Measurements from ENCODE around the gene TBC1D5. TPM values are rescaled to one million over a fixed set of nuclear protein-coding genes. Genes with fewer than 3 reads are reported as not detected.

Gene TBC1D5
- total RNA-seq, 1 experiment from 2014 or later = 26.1 TPM

- TF ChIP-seq USF1 (CRISPR knock-in tag; IDR thresholded peaks at IDR 0.05) = no peak
- ChIA-PET CTCF (no interaction called here), POLR2A (no interaction called here)
- Mint-ChIP-seq H3K27ac (no peak overlapping the region), H3K36me3 (no peaks in the 10 kb centered on the region), H3K27me3 (ENCODE audit: low read depth) (no peaks in the 10 kb centered on the region), H3K9me3 (no peaks in the 10 kb centered on the region), H3K4me1 (peaks cover 3% of the 10 kb centered on the region; the same call in 1 of the 2 replicates), H3K4me3 (no peak overlapping the region)
- DNase-seq (ENCODE audit: low spot score) = no peak
- no peak for ATAC-seq
Measured at GRCh38 chr3:17505856-17506255, 236.6 kb downstream of the TBC1D5 start.

- H3K27me3 Mint-ChIP-seq (ENCODE audit: low read depth) = no peaks in the 10 kb centered on the region
- TF ChIP-seq ZNF396 (CRISPR knock-in tag; IDR thresholded peaks at IDR 0.05; ENCODE audit: borderline replicate concordance) = no peak
- no peak for TF ChIP-seq FOXP1 (CRISPR knock-in tag; IDR thresholded peaks at IDR 0.05; ENCODE audit: borderline replicate concordance)
- no peak for TF ChIP-seq ZBTB43 (CRISPR knock-in tag; IDR thresholded peaks at IDR 0.05)
- TF ChIP-seq CREM (CRISPR knock-in tag; IDR thresholded peaks at IDR 0.05) = no peak
- no peak for TF ChIP-seq AR (CRISPR knock-in tag; IDR thresholded peaks at IDR 0.05)
- TF ChIP-seq ZMAT4 (CRISPR knock-in tag; IDR thresholded peaks at IDR 0.05) = no peak
- TF ChIP-seq FOXJ3 (CRISPR knock-in tag; IDR thresholded peaks at IDR 0.05; ENCODE audit: borderline replicate concordance) = no peak
- no peak for TF ChIP-seq NR3C1 (CRISPR knock-in tag; conservative IDR thresholded peaks at IDR 0.05; ENCODE audit: low read depth)
- TF ChIP-seq MYBL2 (CRISPR knock-in tag; IDR thresholded peaks at IDR 0.05) = no peak
- no peak for TF ChIP-seq ZNF532 (CRISPR knock-in tag; IDR thresholded peaks at IDR 0.05; ENCODE audit: borderline replicate concordance)
- no peak for TF ChIP-seq ZBTB21 (CRISPR knock-in tag; IDR thresholded peaks at IDR 0.05; ENCODE audit: borderline replicate concordance)
- TF ChIP-seq RELA (CRISPR knock-in tag; IDR thresholded peaks at IDR 0.05; ENCODE audit: borderline replicate concordance) = no peak
- TF ChIP-seq KAT7 (CRISPR knock-in tag; IDR thresholded peaks at IDR 0.05; ENCODE audit: borderline replicate concordance) = no peak
- no peak overlapping the region for H3K4me3 Mint-ChIP-seq
- peaks cover 1% of the 10 kb centered on the region; the same call in 1 of the 2 replicates for H3K4me1 Mint-ChIP-seq
- no peaks in the 10 kb centered on the region for H3K36me3 Mint-ChIP-seq
- no peak overlapping the region for H3K27ac Mint-ChIP-seq
- DNase-seq (ENCODE audit: low spot score) = no peak
- ChIA-PET POLR2A (no interaction called here), CTCF (no interaction called here)
- no peak for ATAC-seq
- no peaks in the 10 kb centered on the region for H3K9me3 Mint-ChIP-seq
Measured at GRCh38 chr3:17501745-17502144, 240.7 kb downstream of the TBC1D5 start.

Data from WTC11 (cell line).